DOHH2 (cell line): ENCODE data around the gene SS18L1.

Experiments used
- H3F3A ChIP-seq: fragments of 200-600 bp; sonication (generic), shearing (Covaris generic); 2 replicates; pipeline ENCODE4 v1.6.0; 2016; ENCODE audit warnings: antibody characterized with exemption, mild to moderate bottlenecking; ENCODE audit not compliant: control insufficient read depth, insufficient read depth
- H3K27ac ChIP-seq: fragments of 200-600 bp; sonication (generic); 2 replicates; pipeline ENCODE4 v1.5.1; 2014; ENCODE audit warnings: low read depth, mild to moderate bottlenecking, low read length, moderate library complexity
- H3K27me3 ChIP-seq: fragments of 200-600 bp; sonication (generic); 2 replicates; pipeline ENCODE4 v1.6.1; 2014; ENCODE audit warnings: mild to moderate bottlenecking, low read length, mixed read lengths; ENCODE audit not compliant: control insufficient read depth
- H3K36me3 ChIP-seq: fragments of 200-600 bp; sonication (generic); 2 replicates; pipeline ENCODE4 v1.6.1; 2014; ENCODE audit warnings: mild to moderate bottlenecking, low read length, moderate library complexity, mixed read lengths; ENCODE audit not compliant: control insufficient read depth
- H3K4me1 ChIP-seq: fragments of 200-600 bp; sonication (generic); 2 replicates; pipeline ENCODE4 v1.6.1; 2014; ENCODE audit warnings: mild to moderate bottlenecking, low read length, mixed read lengths; ENCODE audit not compliant: control insufficient read depth
- H3K4me2 ChIP-seq: fragments of 200-600 bp; sonication (generic); 2 replicates; pipeline ENCODE4 v1.6.0; 2014; ENCODE audit warnings: mild to moderate bottlenecking, low read length, moderate library complexity
- H3K4me3 ChIP-seq: fragments of 200-600 bp; sonication (generic); 2 replicates; pipeline ENCODE4 v1.5.1; 2014; ENCODE audit warnings: mild to moderate bottlenecking, low read length, mixed read lengths
- H3K79me2 ChIP-seq: fragments of 200-600 bp; sonication (generic); 2 replicates; pipeline ENCODE4 v1.6.1; 2014; ENCODE audit warnings: mild to moderate bottlenecking, low read length, mixed read lengths; ENCODE audit not compliant: control insufficient read depth
- H3K9me2 ChIP-seq: fragments of 200-600 bp; sonication (generic); replicated peaks from 2 replicates; pipeline ENCODE4 v1.6.1; 2014; ENCODE audit warnings: mild to moderate bottlenecking, low read length, mixed read lengths; ENCODE audit not compliant: control insufficient read depth
- H3K9me3 ChIP-seq: fragments of 200-600 bp; sonication (generic); 2 replicates; pipeline ENCODE4 v1.6.1; 2014; ENCODE audit warnings: antibody characterized with exemption, low read length, mixed read lengths; ENCODE audit not compliant: control insufficient read depth, insufficient read depth
- H4K20me1 ChIP-seq: fragments of 200-600 bp; sonication (generic); 2 replicates; pipeline ENCODE4 v1.6.0; 2014; ENCODE audit warnings: low read depth, mild to moderate bottlenecking, antibody characterized with exemption, low read length, moderate library complexity; ENCODE audit not compliant: control insufficient read depth, insufficient read depth
- EZH2phosphoT487 ChIP-seq: fragments of 200-600 bp; sonication (generic); IDR thresholded peaks from 2 replicates; pipeline ENCODE4 v1.6.1; 2017; ENCODE audit warnings: borderline replicate concordance, mild to moderate bottlenecking, antibody characterized with exemption, low read length, moderate library complexity, mixed read lengths
- TF ChIP-seq, protein P1 (sequence below): fragments of 200-600 bp; sonication (generic); IDR thresholded peaks from one replicate; pipeline ENCODE4 v1.5.1; 2014; ENCODE audit warnings: antibody characterized with exemption, mild to moderate bottlenecking, low read depth, low read length; ENCODE audit not compliant: poor library complexity, severe bottlenecking

The SS18L1 gene

DNA sequence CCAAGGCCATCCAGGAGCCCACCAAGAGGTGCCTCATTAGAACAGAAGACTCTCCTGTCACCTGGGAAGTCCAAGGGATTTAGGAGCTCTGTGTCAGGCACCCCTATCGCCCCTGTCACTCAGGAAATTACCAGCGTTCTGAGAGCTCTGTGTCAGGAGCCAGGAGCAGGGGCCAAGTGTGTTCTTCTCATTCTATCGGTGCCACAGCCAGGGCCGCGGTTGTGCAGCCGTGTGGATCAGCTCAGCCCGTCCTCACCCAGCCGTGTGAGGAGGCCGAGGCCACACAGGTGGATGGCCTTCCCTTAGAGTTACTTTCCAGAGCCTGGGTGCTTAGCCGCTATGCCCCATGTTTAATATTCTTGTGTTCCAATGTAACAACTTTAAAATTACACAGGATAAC lies 49.1 kb downstream of the SS18L1 start:
- Histone ChIP-seq H3K36me3 (peaks cover 47% of the 10 kb centered on the region), H3K27ac (no peak overlapping the region), H3K4me2 (no peak overlapping the region), H3K4me3 (no peak overlapping the region), H3K4me1 (peaks cover 36% of the 10 kb centered on the region), H3K27me3 (no peaks in the 10 kb centered on the region), H4K20me1 (0 out of 2 replicates have a peak, but pooled peaks cover 2% of the 10 kb centered on the region), H3K9me3 (no peaks in the 10 kb centered on the region), H3K79me2 (peaks cover 57% of the 10 kb centered on the region), H3K9me2 (no peaks in the 10 kb centered on the region), H3F3A (peaks cover 5% of the 10 kb centered on the region)
- TF ChIP-seq EZH2phosphoT487 = no peak
- TF ChIP-seq, protein P1, sequence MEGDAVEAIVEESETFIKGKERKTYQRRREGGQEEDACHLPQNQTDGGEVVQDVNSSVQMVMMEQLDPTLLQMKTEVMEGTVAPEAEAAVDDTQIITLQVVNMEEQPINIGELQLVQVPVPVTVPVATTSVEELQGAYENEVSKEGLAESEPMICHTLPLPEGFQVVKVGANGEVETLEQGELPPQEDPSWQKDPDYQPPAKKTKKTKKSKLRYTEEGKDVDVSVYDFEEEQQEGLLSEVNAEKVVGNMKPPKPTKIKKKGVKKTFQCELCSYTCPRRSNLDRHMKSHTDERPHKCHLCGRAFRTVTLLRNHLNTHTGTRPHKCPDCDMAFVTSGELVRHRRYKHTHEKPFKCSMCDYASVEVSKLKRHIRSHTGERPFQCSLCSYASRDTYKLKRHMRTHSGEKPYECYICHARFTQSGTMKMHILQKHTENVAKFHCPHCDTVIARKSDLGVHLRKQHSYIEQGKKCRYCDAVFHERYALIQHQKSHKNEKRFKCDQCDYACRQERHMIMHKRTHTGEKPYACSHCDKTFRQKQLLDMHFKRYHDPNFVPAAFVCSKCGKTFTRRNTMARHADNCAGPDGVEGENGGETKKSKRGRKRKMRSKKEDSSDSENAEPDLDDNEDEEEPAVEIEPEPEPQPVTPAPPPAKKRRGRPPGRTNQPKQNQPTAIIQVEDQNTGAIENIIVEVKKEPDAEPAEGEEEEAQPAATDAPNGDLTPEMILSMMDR = no peak

DNA sequence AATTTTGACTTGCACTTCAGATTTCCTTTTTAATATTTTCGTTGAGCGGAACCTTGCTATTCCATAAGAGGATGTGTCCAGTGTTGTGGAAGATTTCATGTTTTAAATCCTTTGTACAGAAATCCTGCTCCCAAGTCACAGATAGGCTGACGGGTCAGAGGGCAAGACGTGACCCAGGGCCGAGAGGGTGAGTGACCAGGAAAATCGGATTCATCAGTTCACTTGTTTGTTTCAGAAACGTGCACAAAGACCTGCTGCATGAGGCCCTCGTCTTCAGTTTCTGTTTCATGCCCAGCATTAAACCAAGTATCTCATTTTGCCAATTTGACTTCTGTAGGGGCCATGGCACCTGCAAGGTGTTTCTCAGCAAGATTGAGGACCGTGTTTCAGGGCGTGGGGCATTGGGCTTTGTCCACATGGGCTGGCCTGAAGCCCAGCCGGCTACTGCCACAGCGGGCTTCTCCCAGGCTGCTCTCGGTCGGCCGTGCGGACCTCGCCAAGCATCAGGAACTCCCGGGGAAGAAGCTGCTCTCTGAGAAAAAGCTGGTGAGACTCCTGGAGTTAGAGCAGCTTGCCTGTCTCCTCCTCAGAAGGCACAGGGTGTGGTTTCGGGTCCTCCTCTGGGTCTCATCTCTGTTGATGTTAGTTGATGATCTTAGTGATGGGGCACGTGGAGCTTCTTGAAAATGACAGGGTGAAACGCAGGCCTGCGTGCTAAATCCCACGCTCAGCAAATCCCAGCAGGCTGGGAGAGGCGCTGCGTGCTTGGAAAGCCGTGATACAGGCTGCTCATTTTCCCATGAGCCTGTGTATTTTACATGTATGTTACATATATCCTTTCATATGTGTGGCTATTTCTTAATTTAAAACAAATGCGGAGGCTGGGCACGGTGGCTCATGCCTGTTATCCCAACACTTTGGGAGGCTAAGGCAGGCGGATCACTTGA lies 49.8 kb downstream of the SS18L1 start:
- H3K9me2 ChIP-seq = no peaks in the 10 kb centered on the region
- no peaks in the 10 kb centered on the region for H3K9me3 ChIP-seq
- H3K27me3 ChIP-seq = no peaks in the 10 kb centered on the region
- no peak overlapping the region for H3K4me2 ChIP-seq
- TF ChIP-seq, protein P1 = no peak
- no peak for TF ChIP-seq EZH2phosphoT487
- H3K4me1 ChIP-seq = peaks cover 29% of the 10 kb centered on the region
- peaks cover 50% of the 10 kb centered on the region for H3K79me2 ChIP-seq
- H3F3A ChIP-seq = peaks cover 5% of the 10 kb centered on the region
- H3K27ac ChIP-seq = no peak overlapping the region
- 0 out of 2 replicates have a peak, but pooled peaks cover 2% of the 10 kb centered on the region for H4K20me1 ChIP-seq
- H3K36me3 ChIP-seq = peaks cover 55% of the 10 kb centered on the region
- no peak overlapping the region for H3K4me3 ChIP-seq

DNA sequence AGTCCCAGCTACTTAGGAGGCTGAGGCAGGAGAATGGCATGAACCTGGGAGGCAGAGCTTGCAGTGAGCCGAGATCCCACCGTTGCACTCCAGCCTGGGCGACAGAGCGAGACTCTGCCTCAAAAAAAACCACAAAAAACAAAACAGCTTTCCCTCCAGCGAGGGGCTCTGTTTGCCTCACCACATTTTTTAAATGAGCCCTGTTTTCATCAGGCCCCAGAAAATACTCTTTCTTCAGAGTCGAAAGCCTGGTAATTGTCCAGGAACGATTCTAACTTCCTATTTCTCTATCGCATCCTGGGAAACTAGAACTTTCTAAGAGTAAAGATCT lies 51.5 kb downstream of the SS18L1 start:
- peak overlapping the region; percentile 71 for H3K4me2 ChIP-seq
- 0 out of 2 replicates have a peak, but pooled peaks cover 2% of the 10 kb centered on the region for H4K20me1 ChIP-seq
- peak overlapping the region; percentile 56 for H3K4me3 ChIP-seq
- H3K4me1 ChIP-seq = peaks cover 26% of the 10 kb centered on the region
- no peaks in the 10 kb centered on the region for H3K9me3 ChIP-seq
- peaks cover 38% of the 10 kb centered on the region for H3K79me2 ChIP-seq
- TF ChIP-seq, protein P1 = no peak
- TF ChIP-seq EZH2phosphoT487 = no peak
- no peaks in the 10 kb centered on the region for H3K27me3 ChIP-seq
- peak overlapping the region; percentile 59 for H3K27ac ChIP-seq
- peaks cover 57% of the 10 kb centered on the region for H3K36me3 ChIP-seq
- peaks cover 7% of the 10 kb centered on the region for H3F3A ChIP-seq
- no peaks in the 10 kb centered on the region for H3K9me2 ChIP-seq
